GM12878 (cell line): ENCODE measurements around the gene PIP4K2A. TPM values are rescaled to one million over a fixed set of nuclear protein-coding genes. Genes with fewer than 3 reads are reported as not detected.

Experiments
- ATAC-seq: fragments of 200-7000 bp; cut with Tn5 transposase; 3 replicates; pipeline ENCODE4 v1.9.1; 2020; ENCODE audit warnings: mild to moderate bottlenecking, moderate library complexity
- BruUV-seq: library from RNA; stranded (reverse); fragments of 400-500 nt; replicated peaks from 2 replicates; lab custom pipeline; 2021; lab: Mats Ljungman, UMichigan
- CTCF ChIA-PET: fragments of 300-600 bp; sonication (Branson Sonifier 250); formaldehyde crosslinking; extraction: SDS; loops from one replicate; lab custom pipeline; 2021; ENCODE audit warnings: inconsistent platforms; lab: Yijun Ruan, JAX
- POLR2A ChIA-PET: fragments of 350-600 bp; formaldehyde crosslinking; extraction: SDS; loops from one replicate; lab custom pipeline; 2021; ENCODE audit warnings: inconsistent platforms; lab: Charles Lee
- RAD21 ChIA-PET: fragments of 300-600 bp; sonication (Branson Sonifier 250); formaldehyde crosslinking; loops from one replicate; lab custom pipeline; 2023; ENCODE audit warnings: antibody characterized with exemption; ENCODE audit not compliant: unreplicated experiment; lab: Charles Lee
- SMC1A ChIA-PET: fragments of 300-600 bp; sonication (Branson Sonifier 250); formaldehyde crosslinking; loops from one replicate; lab custom pipeline; 2023; ENCODE audit not compliant: unreplicated experiment, uncharacterized antibody; lab: Charles Lee
- DNase-seq: peaks from one replicate; pipeline ENCODE4 v3.0.0-alpha.2; 2011; ENCODE audit warnings: low read depth, low spot score
- FAIRE-seq: peaks from 3 replicates; lab custom pipeline; 2011; peaks lifted over from hg19 to GRCh38; lab: Jason Lieb, UNC
- H2AFZ ChIP-seq: 2 replicates; pipeline ENCODE4 v1.6.0; 2011; ENCODE audit warnings: low read depth, low read length, control low read depth; ENCODE audit not compliant: control insufficient read depth
- H3K27ac ChIP-seq: 2 replicates; pipeline ENCODE4 v1.5.1; 2011; ENCODE audit warnings: control low read depth; ENCODE audit not compliant: control insufficient read depth, insufficient read depth
- H3K27me3 ChIP-seq, 2 experiments: replicated peaks in 1 of 2; 2 replicates each; pipeline versions ENCODE4 v1.6.0 to v1.6.1; 2011; ENCODE audit warnings: low read length in 1 of 2; ENCODE audit not compliant: control insufficient read depth in 2 of 2, insufficient read depth in 2 of 2
- H3K36me3 ChIP-seq, 2 experiments: 2 replicates each; pipeline ENCODE4 v1.5.1; 2011; ENCODE audit warnings: low read length in 1 of 2; ENCODE audit not compliant: control insufficient read depth in 2 of 2, insufficient read depth in 2 of 2
- H3K4me1 ChIP-seq: 2 replicates; pipeline ENCODE4 v1.6.1; 2011; ENCODE audit warnings: mild to moderate bottlenecking, low read length, moderate library complexity, mixed read lengths; ENCODE audit not compliant: control insufficient read depth, insufficient read depth
- H3K4me2 ChIP-seq: 2 replicates; pipeline ENCODE4 v1.6.0; 2011; ENCODE audit warnings: control low read depth; ENCODE audit not compliant: control insufficient read depth, insufficient read depth
- H3K4me3 ChIP-seq: fragments of 200-600 bp; sonication (generic); 2 replicates; pipeline ENCODE4 v1.5.1; 2016
- H3K79me2 ChIP-seq: 2 replicates; pipeline ENCODE4 v1.6.0; 2011; ENCODE audit warnings: low read length; ENCODE audit not compliant: control insufficient read depth, insufficient read depth
- H3K9ac ChIP-seq: 2 replicates; pipeline ENCODE4 v1.8.0; 2011; ENCODE audit warnings: low read length, control low read depth, mixed read lengths; ENCODE audit not compliant: control insufficient read depth, insufficient read depth
- H3K9me3 ChIP-seq: replicated peaks from 3 replicates; pipeline ENCODE4 v1.5.1; 2011; ENCODE audit warnings: mild to moderate bottlenecking, low read length; ENCODE audit not compliant: control insufficient read depth, insufficient read depth
- H4K20me1 ChIP-seq: 2 replicates; pipeline ENCODE4 v1.6.0; 2011; ENCODE audit not compliant: control insufficient read depth, insufficient read depth
- ASH2L ChIP-seq: fragments of 300-600, 200-600 bp; sonication (generic); IDR thresholded peaks from 2 replicates; pipeline ENCODE4 v1.6.1; 2017; ENCODE audit warnings: low read depth, mild to moderate bottlenecking, borderline replicate concordance
- CREM ChIP-seq: IDR thresholded peaks from 2 replicates; pipeline ENCODE4 v1.6.1; 2014; ENCODE audit warnings: antibody characterized with exemption, low read depth
- IRF4 ChIP-seq: IDR thresholded peaks from 2 replicates; pipeline ENCODE4 v1.6.1; 2011; ENCODE audit warnings: low read depth, low read length
- JUNB ChIP-seq: IDR thresholded peaks from 2 replicates; pipeline ENCODE4 v1.6.1; 2016; ENCODE audit warnings: antibody characterized with exemption, mild to moderate bottlenecking
- KLF5 ChIP-seq: fragments of 450-650 bp; IDR thresholded peaks from 2 replicates; pipeline ENCODE4 v1.6.1; 2014; ENCODE audit warnings: mild to moderate bottlenecking; ENCODE audit not compliant: partially characterized antibody
- MTA2 ChIP-seq: fragments of 450-650 bp; IDR thresholded peaks from 2 replicates; pipeline ENCODE4 v1.6.1; 2016; ENCODE audit warnings: low read depth, mild to moderate bottlenecking, moderate library complexity
- RCOR1 ChIP-seq: conservative IDR thresholded peaks from 2 replicates; pipeline ENCODE4 v1.6.1; 2012; ENCODE audit warnings: low read depth, low read length, improper control_type of control experiment
- RUNX3 ChIP-seq: IDR thresholded peaks from 2 replicates; pipeline ENCODE4 v1.6.1; 2012; ENCODE audit warnings: low read length, inconsistent platforms
- SMARCA5 ChIP-seq: fragments of 450-650 bp; IDR thresholded peaks from 2 replicates; pipeline ENCODE4 v1.6.1; 2017; ENCODE audit warnings: mild to moderate bottlenecking
- ZBTB11 ChIP-seq: fragments of 450-650 bp; formaldehyde crosslinking; IDR thresholded peaks from 2 replicates; pipeline ENCODE4 v1.5.0; 2022; ENCODE audit warnings: mild to moderate bottlenecking, missing genetic modification characterization
- ZNF384 ChIP-seq: IDR thresholded peaks from 2 replicates; pipeline ENCODE4 v1.6.1; 2012; ENCODE audit warnings: low read depth, mild to moderate bottlenecking, low read length, improper control_type of control experiment, borderline replicate concordance
- WGBS: methylation state at CpG from one replicate; pipeline ENCODE4 v1.1.6; 2016; ENCODE audit warnings: low lambda C conversion rate; ENCODE audit not compliant: insufficient replicate concordance, insufficient coverage; ENCODE audit errors: missing lambda C conversion rate; 5-methylcytosine and 5-hydroxymethylcytosine counted together
- in situ Hi-C: fragments of 300-500 bp; cut with MboI; formaldehyde crosslinking; loops from 9 replicates; pipeline ENCODE4 v1.14.3; 2018; ENCODE audit warnings: mixed read lengths
- intact Hi-C: fragments of 100-400 bp; cut with micrococcal nuclease; formaldehyde crosslinking; loops from one replicate; pipeline ENCODE4 v1.14.2; 2022; ENCODE audit not compliant: unreplicated experiment
- polyA plus RNA-seq, 11 experiments: library from polyadenylated mRNA; depleted of rRNA in 4 of 11; unstranded in 6 of 11; stranded (reverse) in 5 of 11; fragments of >200 nt; fragmentation: Nextera tagmentation in 4 of 11; fragmentation: Illumina TruSeq in 1 of 11; extraction: Ambion mirVana in 4 of 11; extraction: Trizol in 1 of 11; gene quantifications; 1 replicate in 1 of 11; 2 replicates in 10 of 11; pipeline versions ENCODE4 v1.2.1 to v1.2.3, GENCODE V29; 2011 to 2016; ENCODE audit warnings: inconsistent platforms in 2 of 11, missing spikeins in 2 of 11, low read depth in 1 of 11
- total RNA-seq, 4 experiments: library from RNA; depleted of rRNA in 3 of 4; stranded (reverse); fragments of >200 nt in 3 of 4; fragmentation: Illumina TruSeq in 1 of 4; extraction: Trizol in 1 of 4; gene quantifications; 2 replicates each; pipeline versions ENCODE4 v1.2.1 to v1.2.3, GENCODE V29; 2013 to 2021
- TF ChIP-seq, protein P1 (sequence below): fragments of 450-650 bp; formaldehyde crosslinking; IDR thresholded peaks from 2 replicates; pipeline ENCODE4 v1.4.0; 2020; ENCODE audit warnings: mild to moderate bottlenecking, moderate library complexity
- TF ChIP-seq, protein P2 (sequence below): fragments of 450-650 bp; IDR thresholded peaks from 2 replicates; pipeline ENCODE4 v1.6.1; 2017; ENCODE audit warnings: mild to moderate bottlenecking

PIP4K2A gene
- total and polyA plus RNA-seq, 10 of the 15 experiments (the other 5 are each of a cell fraction or from before 2014, with no cell fraction given) = 54.3 to 139 (median 84.4) TPM

GRCh38 chr10:22629852-22630233 is 84.5 kb downstream of the PIP4K2A start (continued):
- peak; percentile 70 for TF ChIP-seq RUNX3
- TF ChIP-seq ZBTB11 (CRISPR knock-in tag) = no peak
- TF ChIP-seq CREM = peak; percentile 47; the same call in 1 of the 2 replicates
- peak; percentile 29; the same call in 1 of the 2 replicates for TF ChIP-seq ZNF384
- TF ChIP-seq IRF4 = peak; percentile 74; the same call in 1 of the 2 replicates
- 0 out of 2 replicates have a peak, but pooled peaks have one; percentile 2 for TF ChIP-seq ASH2L

GRCh38 chr10:22629126-22629525 is 85.3 kb downstream of the PIP4K2A start:
- no TSS peak for BruUV-seq
- 0% methylated on average over 2 of the region's 2 CpGs for WGBS
- ChIA-PET CTCF (interaction anchor here (1.0 to 6.8 kb wide), 7 partner anchors 11 to 84 kb away, joined by 3 to 72 read pairs (median 7); no protein-coding TSS in a partner anchor), RAD21 (interaction anchor here (0.6 to 8.8 kb wide), 14 partner anchors 11 to 97 kb away, joined by 3 to 99 read pairs (median 14); no protein-coding TSS in a partner anchor), POLR2A (interaction anchor here (0.9 to 6.5 kb wide), 16 partner anchors 11 to 81 kb away, joined by 3 to 82 read pairs (median 6); no protein-coding TSS in a partner anchor), SMC1A (interaction anchor here (1.0 to 8.8 kb wide), 14 partner anchors 14 to 84 kb away, joined by 3 to 172 read pairs (median 12); no protein-coding TSS in a partner anchor)
- Histone ChIP-seq H3K4me3 (peak overlapping the region; percentile 24; the same call in 1 of the 2 replicates), H3K27ac (peak overlapping the region; percentile 89), H3K4me1 (peaks cover 39% of the 10 kb centered on the region), H3K9me3 (no peaks in the 10 kb centered on the region), H3K9ac (no peak overlapping the region; the same call in 1 of the 2 replicates), H3K4me2 (peak overlapping the region; percentile 77), H3K79me2 (peaks cover 95% of the 10 kb centered on the region), H4K20me1 (no peaks in the 10 kb centered on the region), H3K27me3 (no peaks in the 10 kb centered on the region), H3K36me3 (no peaks in the 10 kb centered on the region; a peak in 1 of 4 replicates), H2AFZ (no peak overlapping the region)
- intact Hi-C loops (no loop called here), in situ Hi-C loops (no loop called here)
- peak; percentile 56 for FAIRE-seq
- ATAC-seq = peak; percentile 37
- DNase-seq = no peak
- no peak for TF ChIP-seq RCOR1
- TF ChIP-seq KLF5 = no peak
- peak; percentile 71; the same call in 1 of the 2 replicates for TF ChIP-seq RUNX3
- TF ChIP-seq MTA2 = 0 out of 2 replicates have a peak, but pooled peaks have one; percentile 20
- no peak for TF ChIP-seq SMARCA5
- TF ChIP-seq, protein P1, sequence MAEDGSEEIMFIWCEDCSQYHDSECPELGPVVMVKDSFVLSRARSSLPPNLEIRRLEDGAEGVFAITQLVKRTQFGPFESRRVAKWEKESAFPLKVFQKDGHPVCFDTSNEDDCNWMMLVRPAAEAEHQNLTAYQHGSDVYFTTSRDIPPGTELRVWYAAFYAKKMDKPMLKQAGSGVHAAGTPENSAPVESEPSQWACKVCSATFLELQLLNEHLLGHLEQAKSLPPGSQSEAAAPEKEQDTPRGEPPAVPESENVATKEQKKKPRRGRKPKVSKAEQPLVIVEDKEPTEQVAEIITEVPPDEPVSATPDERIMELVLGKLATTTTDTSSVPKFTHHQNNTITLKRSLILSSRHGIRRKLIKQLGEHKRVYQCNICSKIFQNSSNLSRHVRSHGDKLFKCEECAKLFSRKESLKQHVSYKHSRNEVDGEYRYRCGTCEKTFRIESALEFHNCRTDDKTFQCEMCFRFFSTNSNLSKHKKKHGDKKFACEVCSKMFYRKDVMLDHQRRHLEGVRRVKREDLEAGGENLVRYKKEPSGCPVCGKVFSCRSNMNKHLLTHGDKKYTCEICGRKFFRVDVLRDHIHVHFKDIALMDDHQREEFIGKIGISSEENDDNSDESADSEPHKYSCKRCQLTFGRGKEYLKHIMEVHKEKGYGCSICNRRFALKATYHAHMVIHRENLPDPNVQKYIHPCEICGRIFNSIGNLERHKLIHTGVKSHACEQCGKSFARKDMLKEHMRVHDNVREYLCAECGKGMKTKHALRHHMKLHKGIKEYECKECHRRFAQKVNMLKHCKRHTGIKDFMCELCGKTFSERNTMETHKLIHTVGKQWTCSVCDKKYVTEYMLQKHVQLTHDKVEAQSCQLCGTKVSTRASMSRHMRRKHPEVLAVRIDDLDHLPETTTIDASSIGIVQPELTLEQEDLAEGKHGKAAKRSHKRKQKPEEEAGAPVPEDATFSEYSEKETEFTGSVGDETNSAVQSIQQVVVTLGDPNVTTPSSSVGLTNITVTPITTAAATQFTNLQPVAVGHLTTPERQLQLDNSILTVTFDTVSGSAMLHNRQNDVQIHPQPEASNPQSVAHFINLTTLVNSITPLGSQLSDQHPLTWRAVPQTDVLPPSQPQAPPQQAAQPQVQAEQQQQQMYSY = no peak
- TF ChIP-seq JUNB = 0 out of 2 replicates have a peak, but pooled peaks have one; percentile 25
- TF ChIP-seq, protein P2, sequence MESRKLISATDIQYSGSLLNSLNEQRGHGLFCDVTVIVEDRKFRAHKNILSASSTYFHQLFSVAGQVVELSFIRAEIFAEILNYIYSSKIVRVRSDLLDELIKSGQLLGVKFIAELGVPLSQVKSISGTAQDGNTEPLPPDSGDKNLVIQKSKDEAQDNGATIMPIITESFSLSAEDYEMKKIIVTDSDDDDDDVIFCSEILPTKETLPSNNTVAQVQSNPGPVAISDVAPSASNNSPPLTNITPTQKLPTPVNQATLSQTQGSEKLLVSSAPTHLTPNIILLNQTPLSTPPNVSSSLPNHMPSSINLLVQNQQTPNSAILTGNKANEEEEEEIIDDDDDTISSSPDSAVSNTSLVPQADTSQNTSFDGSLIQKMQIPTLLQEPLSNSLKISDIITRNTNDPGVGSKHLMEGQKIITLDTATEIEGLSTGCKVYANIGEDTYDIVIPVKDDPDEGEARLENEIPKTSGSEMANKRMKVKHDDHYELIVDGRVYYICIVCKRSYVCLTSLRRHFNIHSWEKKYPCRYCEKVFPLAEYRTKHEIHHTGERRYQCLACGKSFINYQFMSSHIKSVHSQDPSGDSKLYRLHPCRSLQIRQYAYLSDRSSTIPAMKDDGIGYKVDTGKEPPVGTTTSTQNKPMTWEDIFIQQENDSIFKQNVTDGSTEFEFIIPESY = no peak
